ENCODE data around the gene TPRN. TPM values are rescaled to one million over a fixed set of nuclear protein-coding genes. Genes with fewer than 3 reads are reported as not detected.

Gene TPRN
- total RNA-seq, 2 experiments from 2014 or later, result 5.7 to 6.6 TPM

- Mint-ChIP-seq H3K4me3 (peak overlapping the region; percentile 93), H3K27me3 (no peaks in the 10 kb centered on the region)
These were observed 4.2 kb upstream of the TPRN start for GRCh38 chr9:137204731-137205125.

GRCh38 chr9:137202966-137203365 is 2.4 kb upstream of the TPRN start:
- Mint-ChIP-seq H3K4me3 (no peak overlapping the region), H3K27ac (no peak overlapping the region), H3K9me3 (no peaks in the 10 kb centered on the region), H3K4me1 (ENCODE audit: low read depth) (peaks cover 35% of the 10 kb centered on the region), H3K36me3 (ENCODE audit: low read depth) (peaks cover 12% of the 10 kb centered on the region), H3K27me3 (no peaks in the 10 kb centered on the region)
- intact Hi-C loops (cut with micrococcal nuclease), result no loop called here
- POLR2A ChIA-PET, result interaction anchor here (0.9 to 6.0 kb wide), 4 partner anchors 9 to 38 kb away, joined by 3 to 44 read pairs (median 5); a partner anchor contains a TSS
- DNase-seq (no peak), ATAC-seq (no peak)
- TF ChIP-seq CTCF (IDR thresholded peaks at IDR 0.05), result no peak
- CTCF ChIA-PET, result interaction anchor here (0.8 to 1.5 kb wide), 2 partner anchors 14 to 34 kb away, joined by 3 to 6 read pairs; partner anchors contain the start of genes ANAPC2 and SSNA1

More at GRCh38 chr9:137204731-137205125, 4.2 kb upstream of the TPRN start:
- ChIA-PET CTCF (interaction anchor here (0.7 to 3.8 kb wide), 5 partner anchors 15 to 158 kb away, joined by 3 to 15 read pairs (median 4); partner anchors contain the start of genes NRARP and SSNA1), POLR2A (interaction anchor here (0.8 to 6.0 kb wide), 15 partner anchors 8 to 251 kb away, joined by 3 to 44 read pairs (median 3); partner anchors contain the start of genes CYSRT1 and SSNA1)
- intact Hi-C loops (cut with micrococcal nuclease), result no loop called here
- Mint-ChIP-seq H3K4me1 (ENCODE audit: low read depth) (peaks cover 34% of the 10 kb centered on the region), H3K36me3 (ENCODE audit: low read depth) (peaks cover 20% of the 10 kb centered on the region), H3K27ac (peak overlapping the region; percentile 93), H3K9me3 (no peaks in the 10 kb centered on the region)
- ATAC-seq, result no peak
- no peak for TF ChIP-seq CTCF (IDR thresholded peaks at IDR 0.05)
- DNase-seq, result no peak

DNA sequence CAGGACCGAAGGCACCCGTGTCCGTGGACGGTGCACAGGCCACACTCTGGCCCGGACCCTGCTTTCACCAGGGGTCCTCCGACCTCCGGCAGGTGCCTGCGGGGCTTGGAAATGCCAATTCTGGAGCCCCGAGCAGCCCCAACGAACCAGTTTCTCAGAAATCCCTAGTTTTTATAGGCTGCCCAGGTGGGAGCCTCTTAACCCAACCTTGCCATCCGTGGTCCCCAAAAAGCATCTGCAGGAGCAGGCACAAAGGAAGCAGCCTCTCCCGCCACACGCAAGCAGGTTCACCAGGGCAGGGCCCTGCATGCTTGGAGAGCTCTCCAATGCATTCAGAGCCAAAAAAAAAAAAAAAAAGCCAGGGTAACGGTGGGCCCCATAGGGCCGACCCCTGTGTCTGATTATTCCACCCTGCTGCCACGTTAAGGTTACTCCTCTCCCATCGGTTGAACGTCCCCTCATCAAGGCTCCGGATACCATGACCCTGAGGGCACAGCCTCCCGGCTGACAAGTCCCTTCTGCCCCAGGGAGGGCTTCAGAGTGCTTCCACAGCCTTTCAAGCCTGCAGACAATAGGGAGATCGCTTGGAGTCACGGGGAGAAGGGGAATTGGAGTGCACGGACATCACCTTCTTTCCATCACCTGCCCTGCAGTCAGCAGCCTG is 796 bp upstream of the TPRN start:
- peaks cover 22% of the 10 kb centered on the region for H3K4me1 Mint-ChIP-seq (ENCODE audit: low read depth)
- CTCF ChIA-PET, result interaction anchor here (0.8 to 1.5 kb wide), 6 partner anchors 8 to 74 kb away, joined by 3 to 8 read pairs (median 4); partner anchors contain the start of genes ANAPC2 and SSNA1
- peak overlapping the region; percentile 77 for H3K27ac Mint-ChIP-seq
- no peak for DNase-seq
- intact Hi-C loops (cut with micrococcal nuclease), result no loop called here
- POLR2A ChIA-PET, result interaction anchor here (0.9 to 1.6 kb wide), 4 partner anchors 9 to 35 kb away, joined by 3 to 6 read pairs (median 3); partner anchors contain the start of genes ANAPC2 and SSNA1
- no peaks in the 10 kb centered on the region for H3K27me3 Mint-ChIP-seq
- no peaks in the 10 kb centered on the region for H3K36me3 Mint-ChIP-seq (ENCODE audit: low read depth)
- ATAC-seq, result no peak
- peak overlapping the region; percentile 82 for H3K4me3 Mint-ChIP-seq
- TF ChIP-seq CTCF (IDR thresholded peaks at IDR 0.05), result no peak
- no peaks in the 10 kb centered on the region for H3K9me3 Mint-ChIP-seq

DNA sequence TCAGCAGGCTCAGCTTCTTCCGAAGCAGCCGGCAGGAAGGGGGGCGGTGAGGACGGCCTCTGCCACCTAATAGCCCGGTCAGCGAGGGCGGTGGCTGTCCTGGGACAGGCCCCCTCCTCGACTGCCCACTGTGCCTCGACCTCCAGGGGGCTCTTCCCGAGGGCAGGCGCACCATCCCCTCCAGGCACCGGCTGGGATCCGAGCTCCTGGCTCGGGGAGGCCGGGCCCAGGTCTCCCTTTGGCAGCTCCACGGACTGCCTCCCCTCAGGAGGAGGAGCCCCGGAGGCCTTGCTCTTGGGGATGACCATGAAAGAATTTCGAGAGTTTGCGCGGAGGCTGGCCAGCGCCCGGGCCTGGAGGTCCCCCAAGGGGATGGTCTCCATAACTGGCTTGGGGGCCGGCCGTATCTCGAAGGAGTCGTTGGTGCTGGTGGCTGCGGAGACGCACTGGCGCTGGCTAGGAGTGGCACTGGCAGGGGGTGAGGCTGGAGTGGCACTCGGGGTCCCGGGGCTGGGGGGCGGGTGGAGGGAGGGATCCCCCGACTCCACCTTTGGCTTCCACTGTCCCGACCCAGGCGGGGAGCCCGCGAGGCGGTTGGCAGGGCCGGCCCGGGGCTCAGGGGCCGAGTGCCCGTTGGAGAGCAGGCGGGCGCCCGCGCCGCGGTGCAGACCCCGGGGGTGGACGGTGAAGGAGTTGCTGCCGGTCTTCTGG is 975 bp downstream of the TPRN start:
- H3K27ac Mint-ChIP-seq, result peak overlapping the region; percentile 20
- intact Hi-C loops (cut with micrococcal nuclease), result no loop called here
- ChIA-PET POLR2A (interaction anchor here (1.1 to 2.0 kb wide), 2 partner anchors 11 to 19 kb away, joined by 4 to 9 read pairs; partner anchors contain the start of genes ANAPC2 and SSNA1), CTCF (interaction anchor here (1.6 kb wide), 1 partner anchor 23 kb away, joined by 4 read pairs; no protein-coding TSS in a partner anchor)
- no peaks in the 10 kb centered on the region for H3K9me3 Mint-ChIP-seq
- peaks cover 22% of the 10 kb centered on the region for H3K4me1 Mint-ChIP-seq (ENCODE audit: low read depth)
- no peak for ATAC-seq
- no peaks in the 10 kb centered on the region for H3K36me3 Mint-ChIP-seq (ENCODE audit: low read depth)
- no peaks in the 10 kb centered on the region for H3K27me3 Mint-ChIP-seq
- TF ChIP-seq CTCF (IDR thresholded peaks at IDR 0.05), result peak; percentile 17
- peak overlapping the region; percentile 70 for H3K4me3 Mint-ChIP-seq
- no peak for DNase-seq
